Hepatocyte (in vitro differentiated cells): Measurements from ENCODE around the gene ANKRD62. TPM values are rescaled to one million over a fixed set of nuclear protein-coding genes. Genes with fewer than 3 reads are reported as not detected.

Experiments used
- DNase-seq: peaks from one replicate; pipeline ENCODE4 v3.0.0-alpha.2; 2016; ENCODE audit warnings: low spot score
- H2AFZ ChIP-seq: fragments of 200-600 bp; sonication (generic); 2 replicates; pipeline ENCODE4 v1.6.0; 2016; ENCODE audit warnings: antibody characterized with exemption, mild to moderate bottlenecking
- H3K27ac ChIP-seq: fragments of 200-600 bp; sonication (generic); 2 replicates; pipeline ENCODE4 v1.5.1; 2016; ENCODE audit warnings: mild to moderate bottlenecking
- H3K27me3 ChIP-seq: fragments of 200-600 bp; sonication (generic); 2 replicates; pipeline ENCODE4 v1.6.1; 2016
- H3K36me3 ChIP-seq: fragments of 200-600 bp; sonication (generic); replicated peaks from 2 replicates; pipeline ENCODE4 v1.5.1; 2016; ENCODE audit warnings: low read depth; ENCODE audit not compliant: insufficient read depth
- H3K4me1 ChIP-seq: fragments of 200-600 bp; sonication (generic); 2 replicates; pipeline ENCODE4 v1.5.1; 2016; ENCODE audit warnings: mild to moderate bottlenecking, moderate library complexity; ENCODE audit not compliant: insufficient read depth
- H3K4me2 ChIP-seq: fragments of 200-600 bp; sonication (generic); 2 replicates; pipeline ENCODE4 v1.6.0; 2016
- H3K4me3 ChIP-seq: fragments of 200-600 bp; sonication (generic); 2 replicates; pipeline ENCODE4 v1.5.1; 2016; ENCODE audit warnings: mild to moderate bottlenecking
- H3K79me2 ChIP-seq: fragments of 200-600 bp; sonication (generic); 2 replicates; pipeline ENCODE4 v1.6.0; 2017; ENCODE audit warnings: mild to moderate bottlenecking
- H3K9me2 ChIP-seq: fragments of 200-600 bp; sonication (generic); replicated peaks from 2 replicates; pipeline ENCODE4 v1.6.0; 2017; ENCODE audit warnings: mild to moderate bottlenecking; ENCODE audit not compliant: insufficient read depth
- H3K9me3 ChIP-seq: fragments of 200-600 bp; sonication (generic); 2 replicates; pipeline ENCODE4 v1.5.1; 2016; ENCODE audit warnings: low read depth, mild to moderate bottlenecking
- H4K20me1 ChIP-seq: fragments of 200-600 bp; sonication (generic); 2 replicates; pipeline ENCODE4 v1.6.0; 2016; ENCODE audit warnings: mild to moderate bottlenecking; ENCODE audit not compliant: insufficient read depth, poor library complexity, severe bottlenecking
- EZH2 ChIP-seq: fragments of 200-600 bp; sonication (generic); IDR thresholded peaks from 2 replicates; pipeline ENCODE4 v1.6.1; 2016; ENCODE audit warnings: antibody characterized with exemption, mild to moderate bottlenecking, borderline replicate concordance
- EZH2phosphoT487 ChIP-seq: fragments of 200-600 bp; sonication (generic); IDR thresholded peaks from one replicate; pipeline ENCODE4 v1.6.1; 2018; ENCODE audit warnings: antibody characterized with exemption, mild to moderate bottlenecking, low read depth, moderate library complexity; ENCODE audit not compliant: unreplicated experiment, severe bottlenecking
- whole genome bisulfite sequencing: methylation state at CpG from one replicate; pipeline ENCODE4 v1.1.6; 2016; ENCODE audit warnings: low lambda C conversion rate; ENCODE audit errors: missing lambda C conversion rate; 5-methylcytosine and 5-hydroxymethylcytosine counted together
- polyA plus RNA-seq: library from polyadenylated mRNA; unstranded; fragments of >200 nt; fragmentation: Nextera tagmentation; extraction: Ambion mirVana; gene quantifications from 2 replicates; pipeline ENCODE4 v1.2.1, GENCODE V29; 2016
- total RNA-seq: library from RNA; depleted of rRNA; stranded (reverse); fragments of >200 nt; gene quantifications from 2 replicates; pipeline ENCODE4 v1.2.3, GENCODE V29; 2014
- TF ChIP-seq, protein P1 (sequence below): fragments of 200-600 bp; sonication (generic); IDR thresholded peaks from 2 replicates; pipeline ENCODE4 v1.5.1; 2016; ENCODE audit warnings: antibody characterized with exemption, mild to moderate bottlenecking; ENCODE audit not compliant: poor library complexity

The ANKRD62 gene
- not detected in 2 replicates for total RNA-seq
- polyA plus RNA-seq: not detected in 2 replicates

DNA sequence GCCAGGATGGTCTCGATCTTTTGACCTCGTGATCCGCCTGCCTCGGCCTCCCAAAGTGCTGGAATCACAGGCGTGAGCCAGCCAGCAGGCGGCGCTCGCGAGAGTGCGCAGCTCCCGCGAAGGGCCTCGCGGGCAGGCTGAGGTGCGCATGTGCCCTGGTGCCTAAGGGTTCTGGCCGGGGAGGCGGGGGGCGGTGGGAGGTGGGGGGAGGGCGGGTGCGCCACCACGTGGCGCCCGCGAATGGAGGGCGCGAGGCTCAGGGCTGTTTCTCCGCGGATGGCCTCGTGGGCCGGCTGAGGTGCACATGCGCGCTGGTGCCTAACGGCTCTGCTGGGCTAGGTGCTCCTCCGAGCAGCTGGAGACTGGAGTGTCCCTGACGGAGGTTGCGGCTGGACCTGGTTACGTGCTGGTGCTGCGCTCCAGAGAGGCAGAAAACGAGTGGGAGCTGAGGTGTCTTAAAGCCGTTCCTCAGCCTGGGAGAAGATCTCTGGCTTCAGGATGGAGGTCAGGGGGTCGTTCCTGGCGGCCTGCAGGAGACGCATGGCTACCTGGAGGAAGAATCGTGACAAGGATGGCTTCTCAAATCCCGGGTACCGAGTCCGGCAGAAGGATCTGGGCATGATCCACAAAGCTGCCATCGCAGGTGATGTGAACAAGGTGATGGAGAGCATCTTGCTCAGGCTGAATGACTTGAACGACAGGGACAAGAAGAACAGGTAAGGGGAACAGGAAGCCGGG lies at the start of gene ANKRD62:
Gene ANKRD62, plus strand, starts transcription at position 324 of the 738 bp plus-strand sequence. Its CDS starts 175 bp downstream, at position 499.
- H3K27ac ChIP-seq: no peak within 1 kb of the TSS
- H2AFZ ChIP-seq: no peak within 1 kb of the TSS
- TF ChIP-seq, protein P1, sequence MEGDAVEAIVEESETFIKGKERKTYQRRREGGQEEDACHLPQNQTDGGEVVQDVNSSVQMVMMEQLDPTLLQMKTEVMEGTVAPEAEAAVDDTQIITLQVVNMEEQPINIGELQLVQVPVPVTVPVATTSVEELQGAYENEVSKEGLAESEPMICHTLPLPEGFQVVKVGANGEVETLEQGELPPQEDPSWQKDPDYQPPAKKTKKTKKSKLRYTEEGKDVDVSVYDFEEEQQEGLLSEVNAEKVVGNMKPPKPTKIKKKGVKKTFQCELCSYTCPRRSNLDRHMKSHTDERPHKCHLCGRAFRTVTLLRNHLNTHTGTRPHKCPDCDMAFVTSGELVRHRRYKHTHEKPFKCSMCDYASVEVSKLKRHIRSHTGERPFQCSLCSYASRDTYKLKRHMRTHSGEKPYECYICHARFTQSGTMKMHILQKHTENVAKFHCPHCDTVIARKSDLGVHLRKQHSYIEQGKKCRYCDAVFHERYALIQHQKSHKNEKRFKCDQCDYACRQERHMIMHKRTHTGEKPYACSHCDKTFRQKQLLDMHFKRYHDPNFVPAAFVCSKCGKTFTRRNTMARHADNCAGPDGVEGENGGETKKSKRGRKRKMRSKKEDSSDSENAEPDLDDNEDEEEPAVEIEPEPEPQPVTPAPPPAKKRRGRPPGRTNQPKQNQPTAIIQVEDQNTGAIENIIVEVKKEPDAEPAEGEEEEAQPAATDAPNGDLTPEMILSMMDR: no peak
- TF ChIP-seq EZH2phosphoT487 (no peak), EZH2 (no peak)
- H3K9me3 ChIP-seq: no peaks in the 10 kb centered on the region
- H4K20me1 ChIP-seq: no peaks in the 10 kb centered on the region
- no peaks in the 10 kb centered on the region for H3K27me3 ChIP-seq
- H3K4me1 ChIP-seq: no peaks in the 10 kb centered on the region
- no peak within 1 kb of the TSS for H3K4me2 ChIP-seq
- no peaks in the 10 kb centered on the region for H3K36me3 ChIP-seq
- WGBS: 84% methylated on average over 43 of the region's 50 CpGs
- no peak within 1 kb of the TSS for H3K4me3 ChIP-seq
- H3K79me2 ChIP-seq: no peaks in the 10 kb centered on the region
- no peak for DNase-seq
- no peaks in the 10 kb centered on the region for H3K9me2 ChIP-seq

DNA sequence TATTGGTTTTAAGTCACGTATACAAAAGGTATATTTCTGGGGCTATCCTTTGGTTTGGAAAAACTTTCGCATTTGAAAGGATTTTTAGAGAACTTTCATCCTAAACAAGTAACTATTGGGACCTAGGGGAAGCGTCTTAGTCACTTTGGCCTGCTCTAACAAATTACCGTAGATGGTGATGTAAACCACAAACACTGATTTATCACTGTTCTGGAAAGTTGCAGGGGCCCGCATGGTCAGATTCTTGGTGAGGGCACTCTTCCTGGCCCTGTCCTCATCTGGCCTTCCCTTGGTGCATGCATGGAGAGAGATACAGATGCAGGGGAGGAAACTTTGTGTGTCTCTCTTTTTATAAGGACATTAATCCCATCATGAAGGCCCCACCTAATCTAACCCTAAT lies 49.1 kb upstream of the ANKRD62 start:
- H3K27me3 ChIP-seq: no peaks in the 10 kb centered on the region
- WGBS: 83% methylated on average over 5 of the region's 5 CpGs
- no peak overlapping the region for H3K4me2 ChIP-seq
- no peaks in the 10 kb centered on the region for H3K79me2 ChIP-seq
- no peak for DNase-seq
- no peak overlapping the region for H2AFZ ChIP-seq
- no peaks in the 10 kb centered on the region for H3K4me1 ChIP-seq
- H3K9me3 ChIP-seq: no peaks in the 10 kb centered on the region
- no peak overlapping the region for H3K27ac ChIP-seq
- no peaks in the 10 kb centered on the region for H3K9me2 ChIP-seq
- H3K4me3 ChIP-seq: no peak overlapping the region
- H3K36me3 ChIP-seq: no peaks in the 10 kb centered on the region
- TF ChIP-seq, protein P1: no peak
- TF ChIP-seq EZH2phosphoT487 (no peak), EZH2 (no peak)
- H4K20me1 ChIP-seq: no peaks in the 10 kb centered on the region

DNA sequence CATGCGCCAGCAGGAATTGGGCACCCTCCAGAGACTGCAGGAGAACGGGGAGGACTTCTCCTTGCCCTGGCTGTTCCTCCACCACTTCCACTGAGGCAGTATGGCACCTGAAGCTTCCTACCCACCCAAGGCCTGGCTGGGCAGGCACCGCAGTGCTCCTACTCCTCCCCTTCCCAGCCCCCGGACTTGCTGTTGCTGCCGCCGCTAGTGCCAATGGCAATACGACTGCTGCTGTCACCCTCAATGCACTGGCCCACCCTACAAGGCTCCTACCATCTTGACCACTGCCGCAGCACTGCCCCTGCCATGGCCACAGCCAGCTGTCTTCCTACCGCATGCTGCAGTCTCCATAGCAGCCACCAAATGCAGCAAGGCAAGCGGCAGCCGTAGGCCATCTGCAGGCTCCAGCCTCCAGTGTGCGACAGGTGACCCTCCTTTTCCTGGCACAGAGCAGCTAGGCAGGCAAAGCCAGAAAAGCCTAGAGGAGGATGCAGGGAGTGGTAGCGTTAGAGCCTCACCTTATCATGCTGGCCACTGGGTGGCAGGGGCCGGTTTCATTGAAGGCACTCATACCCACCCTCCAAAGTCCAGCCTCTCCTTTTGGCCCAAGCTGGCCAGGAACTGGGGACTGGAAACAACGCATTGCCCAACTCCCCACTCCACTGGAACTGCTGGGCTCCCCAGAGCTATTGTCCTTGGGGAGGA lies 47.4 kb upstream of the ANKRD62 start:
- no peak overlapping the region for H3K4me2 ChIP-seq
- no peaks in the 10 kb centered on the region for H3K9me2 ChIP-seq
- no peaks in the 10 kb centered on the region for H3K79me2 ChIP-seq
- TF ChIP-seq EZH2: no peak
- TF ChIP-seq EZH2phosphoT487: no peak
- TF ChIP-seq, protein P1: no peak
- WGBS: 96% methylated on average over 15 of the region's 15 CpGs
- H2AFZ ChIP-seq: no peak overlapping the region
- no peaks in the 10 kb centered on the region for H3K9me3 ChIP-seq
- no peak overlapping the region for H3K4me3 ChIP-seq
- no peaks in the 10 kb centered on the region for H3K4me1 ChIP-seq
- no peak overlapping the region for H3K27ac ChIP-seq
- H3K27me3 ChIP-seq: no peaks in the 10 kb centered on the region
- no peaks in the 10 kb centered on the region for H4K20me1 ChIP-seq
- H3K36me3 ChIP-seq: no peaks in the 10 kb centered on the region
- no peak for DNase-seq
